M059J (cell line): ENCODE data around the gene KLHDC9. TPM values are rescaled to one million over a fixed set of nuclear protein-coding genes. Genes with fewer than 3 reads are reported as not detected.
"Not testable (repeated sequence)": the region's sequence is repeated elsewhere in the genome, so short reads cannot be mapped to it uniquely, and the experiment has no call there.

Experiments
- DNase-seq: peaks from one replicate; pipeline ENCODE4 v3.0.0-alpha.2; 2012; ENCODE audit warnings: low read depth
- total RNA-seq: library from RNA; depleted of rRNA; stranded (reverse); fragments of >200 nt; shearing (Covaris generic); gene quantifications from 2 replicates; pipeline ENCODE4 v1.2.3, GENCODE V29; 2014

Gene KLHDC9
- total RNA-seq, 1 experiment from 2014 or later = 3.0 TPM

DNA sequence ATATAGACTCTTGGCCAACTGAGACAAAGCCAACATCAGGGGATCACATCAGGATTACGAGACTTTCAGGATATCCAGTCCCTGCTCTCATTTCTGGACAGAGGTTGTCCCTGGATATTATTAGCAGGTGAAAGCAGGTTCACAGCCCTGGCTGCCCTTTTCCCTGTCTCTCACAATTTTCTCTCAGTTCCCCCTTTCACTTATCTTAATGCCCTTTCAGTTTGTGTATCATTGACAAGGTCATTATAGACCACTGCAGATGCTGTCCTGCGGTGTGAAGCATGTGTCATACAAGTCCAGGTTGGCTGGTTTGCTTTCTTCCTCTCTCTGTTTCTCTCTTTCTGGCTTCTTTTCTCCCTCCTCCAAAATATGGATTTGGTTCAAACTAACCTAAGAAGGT is 2.1 kb upstream of the KLHDC9 start:
- no peak for DNase-seq

GRCh38 chr1:161096530-161096929 is 1.6 kb upstream of the KLHDC9 start:
- DNase-seq = no peak

GRCh38 chr1:161099090-161099802 is 1.1 kb downstream of the KLHDC9 start:
- no peak for DNase-seq

GRCh38 chr1:161100556-161100955 is 2.4 kb downstream of the KLHDC9 start:
- DNase-seq = no peak

GRCh38 chr1:161106431-161106830 is 8.3 kb downstream of the KLHDC9 start:
- no peak for DNase-seq

DNA sequence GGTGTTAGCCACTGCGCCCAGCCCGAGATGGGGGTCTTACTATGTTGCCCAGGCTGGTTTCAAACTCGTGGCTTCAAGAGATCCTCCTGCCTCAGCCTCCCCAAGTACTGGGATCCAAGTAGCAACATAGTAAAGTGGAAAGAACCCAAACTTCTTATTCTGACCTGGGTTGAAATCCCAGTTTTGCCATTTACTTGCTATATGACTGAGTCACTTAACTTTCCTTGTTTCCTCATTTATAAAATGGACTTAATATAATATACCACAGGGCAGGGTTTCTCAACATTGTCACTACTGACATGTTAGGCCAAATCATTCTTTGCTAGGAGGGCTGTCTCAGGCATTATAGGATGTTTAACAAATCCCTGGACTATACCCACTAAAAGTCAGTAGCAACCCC is 13.0 kb downstream of the KLHDC9 start:
- no peak for DNase-seq

GRCh38 chr1:161111527-161111926 is 13.4 kb downstream of the KLHDC9 start:
- DNase-seq = no peak

GRCh38 chr1:161113915-161114314 is 15.8 kb downstream of the KLHDC9 start:
- DNase-seq = no peak

DNA sequence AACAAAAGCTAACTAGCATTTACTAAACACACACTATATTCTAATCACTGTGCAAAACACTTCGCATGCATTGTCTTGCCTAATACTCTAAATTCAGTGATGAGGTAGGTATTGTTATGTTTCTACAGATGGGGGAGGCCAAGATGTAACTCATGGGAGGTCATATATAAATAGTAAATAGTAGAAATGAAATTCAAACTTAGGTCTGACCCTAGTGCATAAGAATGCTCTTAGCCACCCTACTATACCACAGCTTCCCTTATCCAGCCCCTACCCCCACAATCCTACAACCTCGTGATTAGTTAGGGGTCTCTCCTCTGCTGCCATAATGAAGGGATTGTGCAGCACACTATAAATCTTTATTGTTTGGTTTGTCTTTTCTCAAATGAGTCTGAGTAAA is 16.4 kb downstream of the KLHDC9 start:
- DNase-seq = no peak

DNA sequence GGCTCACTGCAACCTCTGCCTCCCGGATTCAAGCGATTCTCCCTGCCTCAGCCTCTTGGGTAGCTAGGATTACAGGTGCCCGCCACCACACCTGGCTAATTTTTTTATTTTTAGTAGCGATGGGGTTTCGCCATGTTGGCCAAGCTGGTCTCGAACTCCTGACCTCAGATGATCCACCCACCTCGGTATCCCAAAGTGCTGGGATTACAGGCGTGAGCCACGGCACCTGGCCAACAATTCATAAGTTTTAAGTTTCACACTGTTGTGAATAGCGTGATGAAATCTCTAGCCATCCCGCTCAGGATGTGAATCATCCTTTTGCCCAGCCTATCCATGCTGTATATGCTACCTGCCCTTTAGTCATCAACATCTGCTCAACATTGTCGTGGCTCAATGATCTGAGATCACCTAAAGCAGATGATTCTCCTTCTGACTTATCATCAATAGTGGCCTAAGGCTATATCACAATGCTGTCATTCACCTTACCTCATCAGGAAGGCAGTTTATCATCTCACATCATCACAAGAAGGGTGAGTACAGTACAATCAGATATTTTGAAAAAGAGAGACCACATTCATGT is 17.1 kb downstream of the KLHDC9 start:
- peak; percentile 93 for DNase-seq

GRCh38 chr1:161115961-161116360 is 17.8 kb downstream of the KLHDC9 start:
- not testable (repeated sequence) for DNase-seq

- peak; percentile 81 for DNase-seq
Observed at GRCh38 chr1:161117759-161118581, 19.8 kb downstream of the KLHDC9 start, which contains the start of the genes NIT1 and PFDN2. Gene NIT1 (plus strand): TSS chr1:161118105. CDS start chr1:161118177, 72 bp downstream. Gene PFDN2 (minus strand): TSS chr1:161118037. CDS start chr1:161118026, 11 bp downstream.

- DNase-seq = peak; percentile 62
Observed at GRCh38 chr1:161119092-161119903, 21.1 kb downstream of the KLHDC9 start.

DNA sequence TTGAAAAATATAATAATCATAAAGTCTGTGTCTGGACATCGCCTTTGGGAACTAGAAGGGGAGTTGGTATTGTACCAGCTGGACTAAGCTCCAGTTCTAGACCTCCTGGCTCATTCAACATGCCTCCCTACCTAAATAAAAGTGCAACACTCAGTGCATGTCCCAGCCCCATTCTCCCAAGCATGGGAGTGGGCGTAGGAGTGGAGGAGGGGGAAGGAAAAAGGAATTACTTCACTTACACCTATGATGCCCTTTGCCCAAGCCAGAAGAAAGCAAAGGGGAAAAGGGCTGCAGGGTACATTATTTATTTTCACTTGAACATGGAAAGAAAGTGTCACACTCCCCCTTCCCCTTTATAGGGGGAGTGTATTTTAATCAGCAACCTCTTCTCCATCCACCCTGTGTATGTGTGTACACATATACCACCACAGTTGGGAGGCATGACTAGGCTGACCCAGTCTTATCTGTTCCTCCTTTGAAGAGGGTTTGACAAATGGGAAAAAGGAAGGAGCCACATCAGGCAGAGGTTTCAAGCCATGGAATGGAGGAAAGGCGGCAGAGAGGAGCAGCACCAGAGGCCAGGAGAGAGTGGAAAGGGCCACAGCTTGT is 23.0 kb downstream of the KLHDC9 start:
- no peak for DNase-seq

DNA sequence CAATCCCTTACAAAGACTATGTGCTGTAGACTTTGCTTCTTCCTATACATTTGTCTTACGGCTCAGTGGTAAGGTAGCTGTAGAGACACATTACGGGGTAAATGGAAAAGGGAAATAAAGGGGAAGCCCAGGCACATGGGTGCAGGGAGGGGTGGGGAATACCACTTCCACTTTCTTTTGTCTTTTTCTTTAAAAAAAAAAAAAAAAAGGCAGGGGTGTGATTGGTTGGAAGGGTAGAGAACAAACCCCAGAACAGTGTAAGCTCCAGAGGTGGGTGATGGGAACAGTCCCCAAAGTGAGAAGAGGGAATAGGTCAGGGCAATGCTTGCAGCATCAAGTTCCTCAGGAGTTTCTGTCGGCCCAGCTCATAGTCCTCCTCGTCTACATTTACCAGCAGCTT is 23.7 kb downstream of the KLHDC9 start:
- no peak for DNase-seq

DNA sequence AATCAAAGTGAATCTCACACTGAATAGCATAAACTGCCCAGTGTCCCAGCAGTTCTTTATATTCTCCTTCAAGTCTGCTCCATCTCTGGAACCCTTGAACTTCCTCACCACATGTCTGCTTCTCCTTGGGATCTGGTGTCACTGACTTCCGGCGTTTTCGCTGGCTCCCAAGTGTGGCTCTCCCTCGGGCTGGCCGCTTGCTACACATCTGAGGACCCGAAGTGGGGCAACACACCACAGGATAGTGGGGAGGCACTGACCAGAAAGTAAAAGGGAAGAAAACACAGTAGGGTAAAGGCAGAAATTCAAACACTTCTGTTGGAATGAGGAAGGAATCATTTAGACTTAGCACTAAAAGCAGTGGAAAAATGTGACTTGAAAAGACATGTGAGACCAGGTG is 24.8 kb downstream of the KLHDC9 start:
- DNase-seq = no peak

- no peak for DNase-seq
Observed at GRCh38 chr1:161127649-161128048, 29.5 kb downstream of the KLHDC9 start.

DNA sequence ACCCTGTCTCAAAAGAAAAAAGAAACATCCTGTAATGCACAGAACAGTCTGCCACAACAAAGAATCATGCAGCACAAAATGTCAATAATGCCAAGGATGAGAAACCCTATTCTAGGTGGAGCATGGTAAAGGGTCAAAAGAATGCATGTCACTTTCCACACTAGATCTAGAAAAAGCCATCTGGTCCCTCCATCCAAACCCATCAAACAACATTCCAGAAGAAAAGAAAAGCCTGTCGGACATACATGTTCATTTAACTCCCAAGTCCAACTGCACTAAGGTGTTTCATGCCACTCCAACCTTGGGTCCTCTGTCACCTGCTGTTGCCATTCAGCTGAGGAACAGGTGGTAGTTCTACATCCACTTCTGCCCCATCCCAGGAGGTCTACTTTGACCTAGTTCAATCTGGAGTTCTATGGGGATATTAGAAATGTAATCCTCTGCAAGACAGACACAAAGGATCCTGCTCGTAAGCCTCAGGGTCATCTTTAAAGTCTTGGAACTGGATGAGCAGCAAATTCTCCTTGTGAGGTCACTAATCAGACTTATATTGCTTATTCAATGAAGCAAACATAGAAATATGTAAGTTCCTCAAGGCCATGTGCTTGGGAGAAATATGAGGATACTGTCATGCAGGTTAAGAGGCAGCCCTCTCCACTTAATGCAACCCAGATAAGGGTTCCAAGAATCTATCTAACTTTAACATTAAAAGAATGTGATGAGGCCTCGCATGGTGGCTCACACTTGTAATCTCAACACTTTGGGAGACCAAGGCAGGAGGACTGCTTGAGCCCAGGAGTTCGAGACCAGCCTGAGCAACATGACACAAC is 30.6 kb downstream of the KLHDC9 start:
- no peak for DNase-seq

DNA sequence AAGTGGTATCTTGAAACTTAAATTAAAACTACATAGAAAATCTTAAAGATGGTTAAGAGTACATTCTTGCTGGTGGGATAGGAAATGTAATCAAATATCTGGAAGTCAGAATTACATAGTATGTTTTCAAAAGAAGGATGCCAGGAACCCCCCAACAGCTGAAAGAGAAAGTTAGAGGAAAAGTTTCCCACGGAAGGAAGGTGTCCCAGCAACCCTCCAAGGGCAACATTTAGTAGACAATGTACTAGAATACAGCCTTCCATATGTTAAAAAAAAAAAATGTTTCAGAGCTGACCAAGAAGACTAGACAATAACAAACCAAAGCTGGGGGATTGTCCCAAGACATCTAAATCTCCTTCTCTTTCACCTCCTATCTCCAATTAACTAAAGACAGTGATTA is 32.1 kb downstream of the KLHDC9 start:
- no peak for DNase-seq
